HG03457 (cell line): ENCODE data around the gene CD84.
"Not testable (repeated sequence)": the region's sequence is repeated elsewhere in the genome, so short reads cannot be mapped to it uniquely, and the experiment has no call there.

Experiments used
- ATAC-seq: cut with Tn5 transposase; IDR thresholded peaks from one replicate; pipeline ENCODE4 v1.9.1; 2021; ENCODE audit warnings: moderate number of reproducible peaks; ENCODE audit not compliant: unreplicated experiment

CD84 gene

GRCh38 chr1:160542303-160542945 lies 36.9 kb downstream of the CD84 start:
- ATAC-seq: no peak

DNA sequence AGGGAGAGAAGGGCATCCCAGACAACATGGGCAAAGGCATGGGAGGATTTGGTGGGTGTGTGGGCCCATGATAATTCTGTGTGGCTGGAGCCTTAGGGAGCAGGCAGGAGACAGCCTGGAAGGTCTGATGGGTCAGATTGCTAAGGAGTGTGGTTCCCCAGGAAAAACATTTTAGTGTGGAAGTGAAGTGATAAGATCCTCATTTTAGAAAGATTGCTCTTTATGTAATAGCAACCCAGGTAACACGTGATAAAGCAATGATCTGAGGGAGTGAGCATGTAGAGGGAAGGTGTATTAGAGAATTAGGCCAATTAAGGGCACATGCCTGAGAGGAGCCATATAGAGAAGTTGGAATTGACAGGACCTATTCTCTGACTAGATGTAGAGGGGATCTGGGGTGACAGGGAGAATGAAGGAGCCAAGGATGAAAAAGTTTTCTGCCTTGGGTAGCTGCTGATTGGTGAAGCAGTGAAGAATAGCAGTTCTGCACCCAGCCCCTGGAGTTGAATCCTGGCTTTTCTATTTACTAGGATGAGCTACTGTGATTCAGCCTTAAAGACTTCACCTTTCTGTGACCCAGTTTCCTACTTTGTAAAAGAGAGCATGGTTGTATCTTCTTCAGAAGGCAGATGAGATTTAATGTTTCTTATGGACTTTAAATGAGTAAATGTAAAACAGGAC lies 37.5 kb downstream of the CD84 start:
- ATAC-seq: no peak

DNA sequence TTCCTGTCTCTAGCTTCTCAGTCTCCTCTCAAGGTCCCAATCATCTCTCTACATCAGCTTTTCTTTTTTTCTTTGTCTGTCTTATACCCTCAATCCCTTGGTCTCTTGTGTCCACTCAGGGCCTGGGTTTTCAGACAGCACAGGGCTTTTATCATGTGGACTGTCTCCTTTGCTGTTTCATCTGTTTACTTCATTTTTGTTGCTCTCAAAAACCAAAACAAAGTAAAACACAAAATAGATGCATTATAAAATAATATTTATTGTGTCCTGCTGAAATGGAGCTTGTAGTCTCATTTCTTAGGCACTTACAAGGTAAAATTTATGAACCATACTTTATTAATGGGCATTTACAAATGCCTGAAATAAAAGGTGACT lies 38.5 kb downstream of the CD84 start:
- no peak for ATAC-seq

DNA sequence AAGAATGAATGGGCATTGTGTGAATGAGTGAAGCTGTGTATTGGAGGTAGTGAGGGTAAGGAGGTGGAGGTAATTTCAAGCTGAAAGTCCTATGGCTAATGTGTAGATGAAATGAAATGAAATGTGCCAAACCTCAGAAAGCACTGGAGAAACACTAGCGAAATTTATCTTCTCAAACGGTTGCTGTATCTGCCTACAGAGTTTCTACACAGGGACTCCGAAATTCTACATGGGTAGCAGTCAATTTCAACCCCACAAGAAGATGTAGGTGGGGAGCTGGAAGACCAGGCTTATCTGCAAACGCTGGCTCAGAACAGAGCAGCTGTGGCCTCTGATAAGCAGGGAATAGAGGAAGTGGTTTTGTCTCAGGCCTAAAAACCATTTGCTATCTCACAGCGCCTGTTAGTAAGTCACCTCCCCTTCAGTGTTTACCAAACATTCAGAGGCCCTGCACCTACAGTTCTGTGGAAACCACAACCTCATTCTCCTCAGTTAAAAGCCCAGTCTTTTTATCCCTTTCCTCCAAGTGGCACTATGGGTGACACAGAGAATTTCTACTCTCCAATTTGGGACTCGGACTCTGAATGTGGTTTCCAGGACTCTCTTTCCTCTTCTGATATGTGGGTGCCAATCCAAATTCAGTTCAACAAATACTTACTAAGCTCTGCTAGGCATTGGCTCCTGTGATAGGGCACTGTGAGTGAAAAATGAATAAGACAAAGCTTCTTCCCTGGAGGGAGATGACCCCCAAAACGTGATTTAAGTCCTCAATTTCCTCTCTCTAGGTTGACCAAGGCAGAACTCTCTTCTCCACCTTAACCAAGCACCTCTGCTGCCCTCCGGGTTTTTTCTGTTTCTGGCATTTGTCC lies 39.1 kb downstream of the CD84 start:
- peak; percentile 84 for ATAC-seq

DNA sequence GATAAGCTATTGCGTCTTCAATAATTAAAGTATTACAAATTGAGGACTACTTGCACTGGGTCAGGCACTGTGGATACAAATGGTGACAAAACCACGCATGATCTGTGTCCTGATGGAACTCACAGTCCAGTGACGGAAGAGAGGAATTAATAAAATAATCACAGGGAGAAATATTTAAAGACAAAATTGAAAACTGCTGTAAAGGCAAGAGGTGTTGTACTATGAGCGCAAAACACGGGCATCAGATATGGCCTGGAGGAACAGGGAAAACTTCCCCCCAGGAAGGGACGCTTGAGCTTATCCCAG lies 39.7 kb downstream of the CD84 start:
- no peak for ATAC-seq

GRCh38 chr1:160538985-160539651 lies 40.2 kb downstream of the CD84 start:
- no peak for ATAC-seq

GRCh38 chr1:160537714-160538665 lies 41.3 kb downstream of the CD84 start:
- no peak for ATAC-seq

DNA sequence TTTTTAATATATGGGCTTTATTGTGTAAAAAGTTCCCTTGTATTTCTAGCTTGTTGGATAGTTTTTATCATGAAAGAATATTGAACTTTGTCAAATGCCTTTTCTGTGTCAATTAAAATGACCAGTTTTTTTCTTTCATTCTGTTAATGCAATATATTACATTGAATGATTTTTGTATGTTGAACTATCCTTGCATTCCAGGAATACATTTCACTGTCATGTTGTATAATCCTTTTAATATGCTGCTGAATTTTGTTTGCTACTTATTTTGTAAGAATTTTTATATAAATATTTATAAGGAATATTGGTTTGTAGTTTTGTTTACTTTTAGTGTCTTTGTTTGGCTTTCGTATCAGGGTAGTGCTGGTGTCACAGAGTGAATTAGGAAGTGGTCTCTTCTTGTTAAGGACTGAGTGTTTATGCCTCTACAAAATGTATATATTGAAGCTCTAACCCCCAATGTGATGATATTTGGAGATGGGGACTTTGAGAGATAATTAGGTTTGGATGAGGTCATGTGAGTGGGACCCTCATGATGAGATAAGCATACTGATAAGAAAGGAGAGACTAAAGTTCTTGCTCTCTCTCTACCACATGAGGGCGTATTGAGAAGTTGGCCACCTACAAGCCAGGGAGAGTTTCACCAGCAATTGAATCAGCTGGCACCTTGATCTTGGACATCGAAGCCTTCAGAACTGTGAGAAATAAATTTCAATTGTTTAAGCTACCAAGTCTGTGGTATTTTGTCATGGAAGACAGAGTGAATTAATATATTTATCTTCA lies 44.3 kb downstream of the CD84 start:
- no peak for ATAC-seq

GRCh38 chr1:160532557-160532813 lies 46.8 kb downstream of the CD84 start:
- ATAC-seq: not testable (repeated sequence)

DNA sequence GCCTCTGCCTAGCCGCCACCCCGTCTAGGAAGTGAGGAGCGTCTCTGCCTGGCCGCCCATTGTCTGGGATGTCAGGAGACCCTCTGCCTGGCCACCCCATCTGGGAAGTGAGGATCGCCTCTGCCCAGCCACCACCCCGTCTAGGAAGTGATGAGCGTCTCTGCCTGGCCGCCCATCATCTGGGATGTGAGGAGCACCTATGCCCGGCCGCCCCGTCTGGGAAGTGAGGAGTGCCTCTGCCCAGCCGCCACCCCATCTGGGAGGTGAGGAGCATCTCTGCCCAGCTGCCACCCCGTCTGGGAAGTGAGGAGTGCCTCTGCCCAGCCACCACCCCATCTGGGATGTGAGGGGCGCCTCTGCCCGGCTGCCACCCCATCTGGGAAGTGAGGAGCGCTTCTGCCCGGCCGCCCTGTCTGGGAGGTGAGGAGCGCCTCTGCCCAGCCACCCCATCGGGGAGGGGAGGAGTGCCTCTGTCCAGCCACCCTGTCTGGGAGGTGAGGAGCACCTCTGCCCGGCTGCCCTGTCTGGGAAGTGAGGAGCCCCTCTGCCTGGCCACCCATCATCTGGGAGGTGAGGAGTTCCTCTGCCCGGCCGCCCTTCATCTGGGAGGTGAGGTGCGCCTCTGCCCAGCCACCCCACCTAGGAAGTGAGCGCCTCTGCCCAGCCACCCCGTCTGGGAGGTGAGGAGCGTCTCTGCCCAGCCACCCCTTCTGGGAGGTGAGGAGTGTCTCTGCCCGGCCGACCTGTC lies 47.3 kb downstream of the CD84 start:
- not testable (repeated sequence) for ATAC-seq

- not testable (repeated sequence) for ATAC-seq
Observed at GRCh38 chr1:160529401-160529952, 49.8 kb downstream of the CD84 start.

GRCh38 chr1:160523789-160524188 lies 55.5 kb downstream of the CD84 start:
- not testable (repeated sequence) for ATAC-seq

DNA sequence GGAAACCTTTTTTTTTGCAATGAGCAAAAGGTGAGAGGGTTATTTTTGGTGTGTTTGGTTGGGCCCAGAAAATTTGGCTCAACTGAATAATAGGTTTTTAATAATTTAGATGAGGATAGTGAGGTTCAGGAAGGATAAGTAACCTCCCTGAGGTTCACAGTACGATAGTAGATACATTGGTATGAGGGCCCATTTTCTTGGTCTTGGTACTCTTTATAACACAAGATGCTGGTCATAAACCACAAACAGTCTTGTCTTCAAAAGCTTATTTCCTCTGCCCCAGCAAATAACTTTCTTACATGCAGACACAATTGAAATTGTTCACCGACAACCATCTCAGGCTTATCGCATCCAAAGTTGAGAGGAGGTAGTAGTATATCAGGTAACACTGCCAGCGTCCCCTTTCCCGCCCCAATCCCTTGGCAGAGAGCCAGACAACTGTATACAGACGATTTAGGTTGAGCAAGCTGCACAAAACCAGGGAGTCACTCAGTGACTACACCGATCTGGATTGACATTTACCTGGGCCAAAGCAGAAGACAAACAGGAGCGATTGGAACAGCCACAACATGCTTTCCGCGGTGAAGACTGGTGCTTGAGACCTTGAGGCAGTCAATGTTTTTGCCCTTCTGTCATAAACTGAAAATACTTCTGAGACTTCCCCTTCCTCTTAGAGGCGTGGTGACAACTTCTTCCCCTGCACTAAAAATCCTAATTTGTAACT lies 56.5 kb downstream of the CD84 start, which contains the start of gene SLAMF6:
Gene SLAMF6 (minus strand): TSS at position 634 of the 724 bp plus-strand sequence. CDS start 63 bp downstream, at position 571.
- ATAC-seq: no peak

GRCh38 chr1:160522136-160522535 lies 57.2 kb downstream of the CD84 start:
- no peak for ATAC-seq

GRCh38 chr1:160521554-160521953 lies 57.7 kb downstream of the CD84 start:
- no peak for ATAC-seq

DNA sequence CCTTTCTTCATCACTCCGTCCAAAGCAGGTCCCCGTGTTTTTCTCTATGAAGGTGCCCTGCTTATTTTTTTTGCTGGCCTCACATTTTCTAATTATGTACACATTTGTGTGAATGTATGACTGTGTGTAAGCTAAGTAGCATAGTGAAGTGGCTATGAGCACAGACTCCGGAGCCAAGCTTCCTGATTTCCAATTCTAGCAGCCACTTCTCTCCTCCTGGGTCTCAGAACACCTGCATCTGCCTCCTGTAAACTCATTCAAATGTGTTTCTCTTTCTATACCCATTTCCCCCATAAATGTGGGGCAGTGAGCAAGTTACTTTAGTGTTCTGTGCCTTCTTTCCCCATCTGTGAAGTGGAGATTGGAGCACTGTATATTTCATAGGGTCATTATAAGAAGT lies 58.3 kb downstream of the CD84 start:
- no peak for ATAC-seq

DNA sequence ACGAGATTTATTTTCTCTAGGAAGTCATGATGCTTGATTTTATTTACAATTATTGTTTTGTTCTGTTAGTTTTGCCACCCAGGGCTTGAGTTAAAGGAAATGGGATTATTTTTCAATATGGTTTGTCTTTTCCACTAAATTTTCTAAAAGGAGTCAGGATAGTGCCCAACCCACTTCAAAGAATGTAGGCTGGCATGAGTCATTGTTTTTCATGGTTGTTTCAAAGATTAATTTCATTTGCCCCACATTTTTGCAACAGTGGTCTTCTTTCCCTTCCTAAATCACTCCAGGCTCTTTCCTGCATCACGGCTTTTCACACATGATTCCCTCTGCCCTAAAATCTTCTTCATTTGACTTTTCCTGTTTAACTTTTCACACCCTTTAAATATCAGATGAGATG lies 58.7 kb downstream of the CD84 start:
- ATAC-seq: no peak
